Activated T-cell treated with anti-CD3 and anti-CD28 coated beads, Interleukin-2, amount 50 U/mL, for 1 hour (primary cell): ENCODE measurements around the gene SRCIN1.

ENCODE experiments used
- DNase-seq: peaks from one replicate; pipeline ENCODE4 v3.0.0-alpha.2; 2020

Gene SRCIN1

DNA sequence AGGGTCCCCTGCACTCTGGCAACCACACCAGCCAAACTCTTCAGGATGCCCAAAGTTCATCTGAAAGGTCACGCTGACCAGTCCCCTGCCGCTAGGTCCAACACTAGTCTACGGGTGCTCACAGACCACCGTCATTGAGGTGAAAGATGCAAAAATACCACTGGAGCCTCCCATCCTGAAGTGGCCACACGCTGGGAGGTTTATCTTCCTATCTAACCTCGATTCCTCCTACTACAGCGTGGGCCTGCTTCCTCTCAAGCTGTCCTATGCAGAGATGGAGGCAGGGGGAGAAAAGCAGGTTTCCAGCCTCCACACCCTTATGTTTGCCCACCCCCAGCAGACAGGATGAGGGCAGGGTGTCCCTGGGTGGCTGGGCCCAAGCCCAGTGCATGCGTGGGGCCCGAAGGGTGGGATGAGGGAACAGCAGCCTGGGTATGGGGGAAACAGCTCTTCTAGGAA, 6.3 kb downstream of the SRCIN1 start:
- DNase-seq: no peak

DNA sequence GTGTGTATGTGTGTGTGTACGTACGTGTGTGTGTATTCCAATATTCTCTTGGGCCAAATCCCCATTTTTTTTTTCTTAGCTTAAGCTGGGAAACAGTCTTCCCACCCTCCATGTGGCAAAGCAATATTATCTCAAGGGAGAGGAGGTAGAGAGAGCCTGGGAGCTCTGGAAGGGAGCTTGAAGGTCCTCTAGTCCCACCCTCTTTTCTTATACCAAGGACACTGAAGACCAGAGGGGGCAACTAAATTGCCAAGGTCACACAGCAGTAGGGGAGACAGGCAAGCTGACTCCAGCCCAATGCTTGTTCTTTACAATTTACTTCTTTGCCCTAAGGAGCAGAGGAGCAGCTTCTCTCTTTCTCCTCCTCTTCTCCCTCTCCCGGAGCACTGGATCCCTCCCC, 6.8 kb downstream of the SRCIN1 start:
- DNase-seq: no peak

DNA sequence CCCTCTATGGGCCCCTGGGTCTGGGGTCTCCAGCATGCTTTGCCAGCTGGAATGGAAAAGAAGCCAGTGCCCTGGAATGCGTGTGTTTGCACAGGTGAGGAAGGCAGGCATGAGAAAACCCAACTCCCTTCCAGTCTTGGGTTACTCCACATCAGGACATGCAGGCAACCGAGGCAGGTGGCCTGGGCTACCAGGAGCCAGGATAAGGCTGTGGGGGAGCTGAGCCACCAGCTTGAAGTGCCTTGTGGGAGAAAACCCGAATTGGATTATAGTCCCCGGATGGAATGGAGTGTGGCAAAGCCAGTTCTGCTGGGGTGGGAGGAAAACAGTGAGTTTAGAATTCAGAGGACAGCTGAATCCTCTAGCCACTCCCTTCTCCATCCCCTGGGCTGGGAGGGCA, 7.2 kb downstream of the SRCIN1 start:
- DNase-seq: no peak

DNA sequence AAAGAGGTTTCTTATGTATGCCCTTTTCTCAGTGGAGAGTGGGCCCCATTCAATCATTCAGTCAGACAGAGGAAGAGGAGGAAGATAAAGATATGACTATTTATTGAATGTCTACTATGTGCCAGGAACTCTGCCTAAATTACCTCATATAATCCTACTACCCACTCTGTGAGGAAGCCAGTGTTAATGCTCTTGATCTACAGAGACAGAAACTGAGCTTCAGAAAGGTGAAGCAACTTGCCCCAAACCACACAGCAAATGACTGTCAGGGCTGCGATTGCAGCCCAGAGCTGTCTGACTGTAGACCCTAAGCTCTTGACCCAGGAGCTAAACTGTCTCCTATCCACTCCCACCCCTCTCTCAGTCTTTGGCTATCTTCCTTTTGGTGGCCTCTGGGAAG, 8.4 kb downstream of the SRCIN1 start:
- DNase-seq: no peak

DNA sequence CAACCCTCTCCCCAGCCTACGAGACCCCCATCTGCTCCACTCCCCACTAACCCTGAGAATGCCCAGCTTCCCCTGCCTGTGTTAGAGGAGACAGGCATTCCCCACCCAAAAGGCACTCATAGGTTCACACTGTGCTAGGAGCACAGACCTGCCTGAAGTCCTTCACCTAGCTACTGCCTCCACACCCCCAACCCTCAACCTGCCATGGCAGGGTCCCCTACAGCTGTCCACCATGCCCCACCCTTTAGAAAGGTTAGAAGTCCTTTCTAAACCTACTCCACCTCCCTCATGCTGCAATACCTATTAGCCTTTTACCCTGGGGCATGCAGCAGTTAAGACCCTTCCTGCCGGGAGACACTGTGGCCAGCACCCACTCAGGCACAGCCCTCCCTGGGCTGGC, 9.1 kb downstream of the SRCIN1 start:
- no peak for DNase-seq

DNA sequence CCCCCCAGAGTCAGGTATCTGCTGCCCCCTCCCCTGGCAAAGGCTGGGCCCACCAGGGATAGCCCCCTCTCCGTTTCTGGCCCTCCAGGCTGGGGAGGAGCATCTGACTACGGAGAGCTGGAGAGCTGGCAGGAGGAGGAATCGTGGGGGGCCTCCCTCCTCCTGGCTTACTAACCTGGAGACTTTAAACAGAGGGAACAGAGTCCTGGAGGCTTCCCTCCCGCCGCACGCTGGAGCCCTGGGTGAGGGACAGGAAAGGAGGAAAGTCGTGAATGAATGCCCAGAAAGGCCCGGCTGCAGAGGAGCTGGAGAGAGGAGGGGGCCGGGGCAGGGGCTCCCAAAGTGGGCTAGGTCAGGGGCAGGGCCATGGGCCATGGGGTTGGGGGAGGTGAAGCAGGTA, 9.9 kb downstream of the SRCIN1 start:
- no peak for DNase-seq

DNA sequence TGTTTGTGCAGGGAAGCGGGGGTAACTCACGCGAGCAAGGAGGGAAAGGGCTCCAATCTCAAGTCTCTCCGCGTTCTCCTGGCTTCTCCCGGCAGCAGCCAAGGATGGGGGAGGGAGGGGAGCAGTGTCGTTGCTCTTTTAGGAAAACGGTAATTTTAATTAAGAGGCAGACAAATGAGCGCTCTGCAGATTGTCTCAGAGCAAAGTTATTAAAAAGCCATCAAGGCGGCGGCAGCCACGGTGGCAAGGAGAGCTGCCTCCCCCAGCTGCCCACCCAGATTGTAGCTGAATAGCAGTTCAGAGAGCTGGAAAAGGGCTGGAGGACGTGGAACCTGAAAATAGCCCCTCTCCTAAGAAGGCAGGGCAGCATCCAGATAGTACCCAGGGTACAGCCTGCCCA, 11.6 kb downstream of the SRCIN1 start:
- no peak for DNase-seq

DNA sequence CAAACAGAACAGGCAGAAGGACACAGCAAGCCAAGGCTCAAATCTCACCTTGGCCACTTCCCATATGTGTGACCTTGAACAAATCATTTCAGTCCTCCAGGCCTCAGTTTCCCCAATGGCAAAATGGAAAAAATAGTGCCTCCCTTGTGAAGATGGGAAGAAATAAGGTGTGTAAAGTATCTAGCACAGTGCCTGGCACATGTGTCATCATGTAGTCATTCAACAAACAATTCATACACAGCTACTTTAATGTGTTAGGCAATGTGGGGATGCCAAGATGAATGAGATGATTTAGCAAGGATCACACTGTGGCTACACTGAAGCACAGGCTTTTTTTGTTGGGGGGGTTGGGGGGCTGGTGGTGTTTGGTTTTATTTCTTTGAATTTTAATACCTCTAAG, 13.3 kb downstream of the SRCIN1 start:
- no peak for DNase-seq

DNA sequence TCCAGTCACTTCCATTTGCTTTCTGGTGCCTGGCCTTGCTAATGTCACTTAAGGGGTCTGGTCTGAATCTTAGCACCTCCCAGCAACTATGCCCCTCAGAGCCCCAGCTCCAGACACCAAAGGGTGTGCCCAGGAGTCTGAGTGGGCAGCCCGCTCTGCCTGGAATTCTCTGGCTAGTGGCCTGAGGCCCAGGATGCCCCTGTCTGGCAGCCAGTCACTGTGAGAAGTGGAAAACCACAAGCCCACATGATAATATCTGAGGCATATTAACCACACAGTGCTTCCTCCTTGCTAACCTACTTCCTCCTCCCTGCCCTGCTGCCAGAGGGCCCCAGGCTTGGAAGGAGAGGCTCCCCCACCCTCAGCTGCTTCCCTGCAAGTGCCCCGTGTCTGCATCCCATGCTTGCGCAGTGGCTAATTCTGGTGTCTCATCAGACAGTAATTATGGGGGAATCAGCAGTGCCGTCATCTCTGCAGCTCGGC, 14.0 kb downstream of the SRCIN1 start:
- DNase-seq: no peak

DNA sequence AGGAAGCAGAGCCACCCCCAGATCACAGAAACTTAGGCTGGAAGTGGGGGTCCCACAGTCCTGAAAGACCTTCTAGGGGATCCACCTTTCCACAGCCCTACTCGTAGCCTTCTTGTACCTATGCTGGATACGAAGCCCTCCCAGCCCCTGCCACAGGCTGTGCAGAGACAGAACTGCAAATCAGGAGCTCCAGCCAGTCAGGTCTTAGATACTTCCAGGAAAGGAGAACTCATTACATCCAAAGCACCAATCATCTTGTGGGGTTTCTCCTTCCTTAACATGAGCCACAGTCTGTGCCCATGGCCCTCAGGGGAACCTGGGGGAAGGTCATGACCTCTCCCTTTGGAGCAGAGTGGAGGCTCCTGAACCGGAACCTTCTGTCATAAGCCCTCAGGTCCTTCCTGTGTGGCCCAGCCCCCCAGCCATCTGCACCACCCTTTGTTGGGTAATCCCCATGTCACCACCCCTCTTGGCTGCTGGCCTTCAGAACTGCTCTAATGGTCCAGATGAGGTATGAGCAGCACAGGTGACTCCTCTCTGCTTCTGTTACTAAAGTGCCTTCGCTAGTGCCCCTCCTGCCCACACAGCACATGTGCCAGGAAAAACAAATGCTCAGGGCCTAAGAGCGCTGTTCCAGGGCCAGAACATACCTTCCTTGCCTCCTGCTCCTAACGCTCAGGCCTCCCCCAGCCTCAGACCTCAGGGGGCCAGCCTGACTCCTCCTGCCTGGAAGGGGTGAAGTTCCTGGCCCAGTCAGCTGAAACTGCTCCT, 14.6 kb downstream of the SRCIN1 start:
- DNase-seq: no peak

DNA sequence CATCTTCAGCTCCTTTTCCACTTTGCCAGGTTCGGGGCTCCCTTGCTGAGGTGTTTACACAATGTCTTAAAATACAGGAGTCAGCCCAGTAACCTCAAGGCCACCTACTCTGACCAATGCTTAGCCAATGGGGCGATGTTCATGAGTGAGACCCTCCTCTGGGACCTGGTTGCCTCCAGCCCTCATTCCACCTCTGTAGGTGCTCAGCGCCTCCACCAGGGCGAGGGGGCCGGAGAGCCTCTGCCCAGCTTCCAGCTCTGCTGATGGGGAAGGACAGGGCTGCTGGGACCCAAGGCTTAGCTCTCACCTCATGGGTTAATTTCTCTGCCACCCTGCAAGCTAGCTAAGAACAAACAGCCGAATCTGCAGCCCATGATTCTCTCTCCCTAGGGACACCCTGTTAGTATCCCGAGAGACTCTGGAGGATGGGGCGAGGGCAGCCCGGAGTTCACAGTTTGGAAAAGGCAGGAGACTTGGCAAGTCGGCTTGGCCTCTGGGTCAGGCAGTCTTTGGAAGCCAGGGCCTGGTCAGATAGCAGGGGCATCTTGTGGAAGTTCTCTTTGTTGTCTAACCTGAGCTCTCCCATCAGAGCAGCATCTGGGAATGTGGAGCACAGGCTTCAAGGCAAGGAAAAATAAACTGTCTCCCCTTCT, 16.2 kb downstream of the SRCIN1 start:
- no peak for DNase-seq

DNA sequence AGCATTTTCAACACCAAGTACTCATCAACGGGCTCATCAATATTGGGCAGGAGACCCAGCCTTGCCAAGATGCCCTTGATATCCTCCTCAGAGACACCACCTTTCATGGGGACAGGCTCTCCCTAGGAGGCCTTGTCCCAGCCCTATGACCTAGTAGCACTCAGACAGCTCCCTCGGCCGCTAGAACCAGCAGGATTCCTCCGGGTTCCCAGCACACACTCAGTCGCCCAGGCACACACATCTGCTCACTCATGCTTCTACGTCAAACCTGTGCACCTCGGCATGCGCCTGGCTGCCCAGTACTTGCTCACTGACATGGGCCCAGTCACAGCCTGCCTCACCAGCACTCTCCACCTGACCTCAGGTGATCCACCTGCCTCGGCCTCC, 17.0 kb downstream of the SRCIN1 start:
- no peak for DNase-seq

DNA sequence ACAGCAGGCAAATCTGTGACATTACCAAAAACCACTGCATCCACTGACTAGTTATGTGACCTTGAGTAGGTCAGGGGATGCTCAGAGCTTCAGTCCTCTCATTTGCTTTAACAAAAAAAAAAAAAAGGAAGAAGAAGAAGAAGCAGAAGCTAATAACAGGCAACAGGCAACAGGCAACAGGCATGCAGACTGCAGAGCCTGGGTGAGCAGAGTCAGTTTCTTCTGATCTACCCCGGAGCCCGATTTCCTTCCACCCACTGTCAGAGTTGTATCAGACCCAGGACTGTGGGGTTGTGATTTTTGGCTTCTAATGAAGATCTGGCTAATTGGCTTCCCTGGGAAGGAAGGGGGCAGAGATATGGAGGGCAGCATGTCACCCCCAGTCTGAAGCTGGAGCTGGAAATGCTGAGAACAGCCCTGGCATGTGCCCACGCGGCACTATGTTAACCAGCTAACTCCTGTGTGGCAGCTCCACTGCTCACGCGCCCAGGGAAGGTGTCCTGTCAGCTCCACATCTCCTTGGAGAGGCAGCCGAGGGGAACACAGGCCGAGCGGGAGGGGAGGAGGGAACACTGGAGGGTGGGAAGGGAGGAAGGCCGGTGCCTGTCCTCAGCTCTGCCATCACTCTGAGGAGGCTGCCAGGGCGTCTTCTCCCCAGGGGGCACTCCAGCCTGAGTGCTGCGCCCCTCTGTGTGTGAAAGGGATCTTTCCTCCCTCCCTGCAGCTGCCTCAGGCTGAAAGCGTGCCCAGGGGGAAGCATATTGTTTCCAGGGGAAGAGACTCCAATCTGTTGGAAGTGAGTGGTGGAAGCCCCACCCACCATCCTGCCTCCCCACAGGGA, 17.6 kb downstream of the SRCIN1 start:
- DNase-seq: no peak

DNA sequence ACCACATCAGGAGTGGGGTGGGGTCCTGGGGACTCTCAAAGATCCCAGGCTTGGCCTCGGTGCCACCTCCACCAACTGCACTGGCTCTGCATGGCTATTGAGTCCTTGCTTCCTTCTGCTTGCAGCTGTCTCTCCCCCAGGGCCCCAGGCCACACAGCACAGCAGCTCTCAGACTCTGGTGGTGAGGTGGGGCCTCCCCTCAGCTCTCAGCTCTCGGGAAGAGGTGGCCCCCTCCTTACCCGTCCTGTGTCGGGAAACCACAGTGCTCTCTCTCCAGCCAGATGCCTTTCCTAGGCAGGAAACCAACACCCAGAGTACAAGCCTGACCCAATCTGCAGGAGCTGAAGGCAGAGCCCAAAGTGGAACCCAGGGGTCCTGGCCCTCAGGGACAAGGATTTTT, 18.5 kb downstream of the SRCIN1 start:
- no peak for DNase-seq

DNA sequence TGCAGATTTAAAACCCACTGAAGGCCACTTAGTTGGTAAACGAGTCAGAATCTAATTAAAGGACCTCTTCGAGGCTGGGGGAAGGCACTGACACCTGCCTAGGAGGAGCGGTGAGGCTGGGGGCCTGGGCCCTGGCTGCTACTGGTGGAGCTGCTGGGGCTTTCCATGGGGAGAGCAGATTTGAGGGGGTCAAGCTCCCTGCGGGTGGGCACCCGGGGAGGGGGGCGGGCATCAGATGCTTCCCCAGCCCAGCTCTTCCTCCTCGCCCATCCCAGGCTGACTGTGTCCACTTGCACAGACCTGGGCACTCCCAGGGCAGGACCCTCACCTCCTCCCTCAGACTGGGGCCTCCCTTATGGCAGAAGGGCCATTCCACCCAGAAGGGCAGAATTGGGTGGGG, 19.0 kb downstream of the SRCIN1 start:
- DNase-seq: no peak

DNA sequence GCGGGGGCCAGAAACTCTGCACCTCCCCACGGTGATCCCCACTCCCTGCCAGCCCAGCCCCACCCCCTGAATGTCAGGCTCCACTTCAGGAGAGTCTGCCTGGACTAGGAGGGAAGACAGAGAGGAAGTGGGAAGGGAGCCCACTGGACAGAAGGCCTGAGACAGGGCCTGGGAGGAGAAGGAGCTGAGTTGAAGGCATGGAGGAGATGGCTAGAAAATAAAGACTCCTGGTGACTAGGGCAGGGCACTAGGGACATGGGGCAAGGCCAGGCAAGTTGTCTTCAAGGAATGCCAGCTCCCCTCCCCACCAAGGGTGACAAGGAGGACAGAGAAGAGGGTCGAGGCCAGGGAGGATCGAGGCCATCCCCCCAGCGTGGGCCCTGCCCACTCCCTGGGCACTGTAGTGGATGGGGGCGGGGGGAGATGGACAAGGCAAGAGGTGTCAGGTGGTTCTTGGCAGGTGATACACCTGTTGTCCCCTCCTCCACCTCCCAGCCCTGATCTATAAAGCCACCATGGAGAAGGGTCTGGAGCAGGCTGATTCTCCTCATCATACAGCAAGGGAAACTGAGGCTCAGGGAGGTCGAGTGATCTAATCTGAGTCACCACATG, 19.7 kb downstream of the SRCIN1 start:
- DNase-seq: no peak

DNA sequence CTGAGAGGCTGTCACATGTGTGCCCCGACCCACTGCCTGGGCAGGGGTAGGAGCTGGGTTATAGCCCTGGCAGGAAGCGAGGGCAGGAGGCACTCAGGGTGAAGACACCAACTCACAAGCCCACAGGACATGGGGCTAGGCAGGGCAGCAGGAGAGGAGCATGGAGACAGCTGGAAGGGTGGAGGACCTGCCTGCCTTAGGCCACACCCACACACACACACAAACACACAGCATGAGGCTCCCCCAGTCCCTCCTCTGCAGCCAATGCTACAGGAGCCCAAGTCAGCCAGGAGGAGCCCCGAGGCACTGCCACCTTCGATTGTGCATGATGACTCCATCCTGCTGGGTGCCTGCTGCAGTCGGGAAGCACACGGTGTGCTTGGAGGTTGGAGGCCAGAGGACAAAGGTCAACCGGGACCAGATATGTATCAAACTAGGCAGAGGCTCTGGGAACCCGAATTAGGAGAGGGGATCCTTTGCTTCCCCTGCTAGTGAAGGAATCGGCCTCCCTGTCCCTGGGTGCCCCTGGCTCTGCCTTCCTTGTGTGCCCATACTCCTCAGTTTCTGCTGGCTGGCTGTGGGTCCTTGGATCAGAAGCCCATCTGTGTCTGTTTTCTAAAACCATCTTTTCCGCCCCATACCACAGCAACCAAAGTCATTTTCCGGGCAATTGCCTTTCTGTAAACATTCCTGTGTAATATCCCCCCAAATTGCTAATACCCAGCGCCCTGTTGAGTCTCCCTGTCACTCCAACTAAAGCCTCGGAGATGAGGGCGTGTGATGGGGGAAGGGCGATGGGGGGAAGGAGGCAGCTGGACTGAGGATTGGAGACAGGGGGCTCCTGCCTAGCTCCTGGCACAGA, 20.5 kb downstream of the SRCIN1 start:
- no peak for DNase-seq

DNA sequence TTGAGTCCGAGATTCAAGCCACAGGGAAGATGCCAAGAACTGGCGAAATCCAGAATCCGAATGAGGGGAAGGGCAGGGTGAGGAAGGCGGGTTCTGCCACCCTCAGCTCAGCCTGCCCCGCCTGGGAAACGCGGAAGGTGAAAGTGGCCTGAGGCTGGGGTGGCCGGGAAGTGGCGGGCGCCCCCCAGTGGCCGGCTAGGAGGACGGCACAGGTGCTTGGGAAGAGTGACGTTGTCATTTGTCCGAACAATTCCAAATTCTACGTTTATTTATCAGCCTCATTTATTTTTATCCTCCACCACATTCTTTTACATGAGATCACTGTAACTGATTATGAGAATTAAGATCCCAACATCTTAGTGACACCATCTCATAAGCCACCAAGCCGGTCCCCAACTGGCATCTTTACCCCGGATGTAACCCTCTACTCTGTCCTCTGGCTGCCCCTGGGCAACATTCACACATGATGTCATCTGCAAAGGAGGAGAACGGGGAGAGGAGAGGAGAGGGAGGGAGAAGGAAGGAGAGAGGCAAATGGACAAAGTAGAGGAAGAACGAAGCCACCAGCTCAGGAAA, 21.3 kb downstream of the SRCIN1 start:
- peak; percentile 67 for DNase-seq

DNA sequence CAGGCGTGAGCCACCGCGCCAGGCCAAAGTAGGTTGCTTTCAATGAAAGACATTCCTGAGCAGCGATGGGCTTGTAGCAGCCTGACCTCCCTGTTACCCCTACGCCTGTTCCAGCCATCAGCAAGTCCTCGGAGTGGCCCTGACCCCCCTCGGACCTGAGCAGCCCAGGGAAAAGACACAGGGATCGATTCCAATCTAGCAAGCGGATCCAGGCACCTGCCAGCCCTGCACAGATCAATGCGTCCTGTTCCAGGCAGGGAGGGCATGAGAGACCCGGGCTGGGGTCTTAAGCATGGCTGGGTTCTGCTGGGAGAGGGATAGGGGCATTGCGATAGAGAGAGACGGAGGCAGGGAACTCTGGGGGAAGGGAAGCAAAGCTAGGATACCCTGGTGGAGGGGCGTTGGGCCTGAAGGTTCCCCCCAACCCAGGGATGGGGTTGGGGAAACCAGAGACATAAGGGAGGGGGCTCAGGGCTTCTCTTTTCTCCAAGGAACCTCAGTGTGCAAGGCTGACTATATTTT, 21.9 kb downstream of the SRCIN1 start:
- no peak for DNase-seq

DNA sequence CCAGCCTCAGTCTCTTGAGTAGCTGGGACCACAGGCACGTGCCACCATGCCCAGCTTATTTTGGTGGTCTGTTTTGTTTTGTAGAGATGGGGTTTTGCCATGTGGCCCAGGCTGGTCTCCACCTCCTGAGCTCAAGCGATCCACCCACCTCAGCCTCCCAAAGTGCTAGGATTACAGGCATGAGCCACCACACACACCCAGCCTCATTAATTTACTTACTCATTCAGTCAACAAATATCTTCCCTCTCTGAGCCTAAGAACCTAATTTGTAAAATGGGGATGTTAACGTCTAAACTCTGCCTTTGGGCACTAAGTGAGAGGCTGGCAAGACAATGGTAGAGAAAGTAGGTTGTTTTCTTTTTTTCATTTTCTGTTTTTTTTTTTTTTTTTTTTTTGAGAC, 22.6 kb downstream of the SRCIN1 start:
- no peak for DNase-seq

DNA sequence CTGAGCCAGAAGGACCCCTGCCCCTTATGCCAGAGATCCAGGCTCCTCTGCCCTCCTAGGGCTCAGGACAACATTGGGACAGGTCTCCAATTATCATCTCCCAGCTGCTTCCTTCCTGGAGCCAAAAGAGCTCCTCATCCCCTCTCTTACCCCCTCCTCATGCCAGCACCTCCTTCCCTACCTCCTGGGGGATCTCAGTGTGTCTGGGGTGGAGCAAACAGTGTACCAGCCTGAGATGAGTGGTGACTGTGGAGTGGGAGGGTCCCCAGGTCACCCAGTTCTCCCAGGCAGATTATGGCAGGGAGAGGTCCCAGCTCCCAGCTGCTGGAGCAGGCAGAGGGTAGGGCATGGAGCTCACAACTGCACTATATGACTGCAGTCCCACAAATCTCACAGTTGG, 23.7 kb downstream of the SRCIN1 start:
- no peak for DNase-seq

DNA sequence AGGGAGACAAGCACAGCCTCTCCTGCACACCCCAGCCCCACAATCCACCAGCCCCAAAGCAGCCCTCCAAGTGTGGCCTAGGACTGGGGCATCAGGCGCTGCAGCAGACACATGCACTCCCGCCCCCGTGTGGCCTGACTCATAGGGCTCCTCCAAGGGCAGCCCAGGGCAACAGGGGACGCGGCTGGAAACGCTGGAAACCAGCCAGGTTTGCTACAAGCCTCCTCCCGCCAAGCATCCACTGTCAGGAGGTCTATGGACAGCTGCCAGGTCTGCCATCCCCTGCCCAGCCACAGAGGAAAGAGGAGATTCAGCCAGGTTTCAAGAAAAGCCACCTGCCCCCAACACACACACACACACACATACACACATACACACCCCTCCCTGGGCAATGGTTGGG, 25.8 kb downstream of the SRCIN1 start:
- DNase-seq: no peak
